Progenitor cell of endocrine pancreas (in vitro differentiated cells): ENCODE measurements around the gene SCIN. TPM values are rescaled to one million over a fixed set of nuclear protein-coding genes. Genes with fewer than 3 reads are reported as not detected.
"Not testable (repeated sequence)": the region's sequence is repeated elsewhere in the genome, so short reads cannot be mapped to it uniquely, and the experiment has no call there.

Source experiments
- DNase-seq: peaks from one replicate; pipeline ENCODE4 v3.0.0; 2021; ENCODE audit warnings: low spot score; ENCODE audit not compliant: unreplicated experiment
- H3K27ac Mint-ChIP-seq: 2 replicates; pipeline ENCODE4 v1.8.0; 2021; ENCODE audit warnings: mild to moderate bottlenecking, moderate library complexity, mixed read lengths
- H3K27me3 Mint-ChIP-seq: 2 replicates; pipeline ENCODE4 v1.8.0; 2021; ENCODE audit warnings: mixed read lengths
- H3K36me3 Mint-ChIP-seq: 2 replicates; pipeline ENCODE4 v1.8.0; 2022; ENCODE audit warnings: mixed read lengths; ENCODE audit not compliant: insufficient read depth
- H3K4me1 Mint-ChIP-seq: 2 replicates; pipeline ENCODE4 v1.8.0; 2021; ENCODE audit warnings: low read depth, mixed read lengths
- H3K4me3 Mint-ChIP-seq: 2 replicates; pipeline ENCODE4 v1.8.0; 2021; ENCODE audit warnings: low read depth, mild to moderate bottlenecking, moderate library complexity, mixed read lengths
- H3K9me3 Mint-ChIP-seq: 2 replicates; pipeline ENCODE4 v1.8.0; 2021; ENCODE audit warnings: low read depth, mixed read lengths
- CTCF ChIP-seq: fragments of 200-600 bp; sonication (generic); IDR thresholded peaks from one replicate; pipeline ENCODE4 v1.5.0; 2021; ENCODE audit warnings: antibody characterized with exemption, mild to moderate bottlenecking; ENCODE audit not compliant: unreplicated experiment
- total RNA-seq: library from RNA; stranded (reverse); gene quantifications from 2 replicates; pipeline ENCODE4 v1.2.1, GENCODE V29; 2021

Gene SCIN
- total RNA-seq, 1 donor from 2014 or later: 0.10 TPM

- peaks cover 14% of the 10 kb centered on the region for H3K4me1 Mint-ChIP-seq
- no peak for TF ChIP-seq CTCF
- no peaks in the 10 kb centered on the region for H3K9me3 Mint-ChIP-seq
- no peak overlapping the region for H3K27ac Mint-ChIP-seq
- DNase-seq: no peak
- H3K27me3 Mint-ChIP-seq: no peaks in the 10 kb centered on the region
- no peaks in the 10 kb centered on the region for H3K36me3 Mint-ChIP-seq
- no peak overlapping the region for H3K4me3 Mint-ChIP-seq
These were observed 118.9 kb downstream of the SCIN start for GRCh38 chr7:12689451-12689850.

- no peak overlapping the region for H3K27ac Mint-ChIP-seq
These were observed 119.7 kb downstream of the SCIN start for GRCh38 chr7:12690041-12690878.

GRCh38 chr7:12691388-12691787 is 120.9 kb downstream of the SCIN start:
- H3K27me3 Mint-ChIP-seq, H3K27ac Mint-ChIP-seq, H3K36me3 Mint-ChIP-seq, H3K9me3 Mint-ChIP-seq, DNase-seq, H3K4me3 Mint-ChIP-seq: not testable (repeated sequence)
- peaks cover 11% of the 10 kb centered on the region for H3K4me1 Mint-ChIP-seq

More at GRCh38 chr7:12690041-12690878, 119.7 kb downstream of the SCIN start:
- TF ChIP-seq CTCF: no peak
- no peaks in the 10 kb centered on the region for H3K27me3 Mint-ChIP-seq
- no peak for DNase-seq
- H3K9me3 Mint-ChIP-seq: no peaks in the 10 kb centered on the region
- no peak overlapping the region for H3K4me3 Mint-ChIP-seq
- no peaks in the 10 kb centered on the region for H3K36me3 Mint-ChIP-seq
- H3K4me1 Mint-ChIP-seq: peaks cover 14% of the 10 kb centered on the region

GRCh38 chr7:12692035-12692434 is 121.5 kb downstream of the SCIN start:
- Mint-ChIP-seq H3K36me3 (no peaks in the 10 kb centered on the region), H3K27me3 (no peaks in the 10 kb centered on the region), H3K4me1 (peaks cover 11% of the 10 kb centered on the region), H3K9me3 (no peaks in the 10 kb centered on the region), H3K27ac (no peak overlapping the region), H3K4me3 (no peak overlapping the region)
- no peak for DNase-seq
- TF ChIP-seq CTCF: no peak

GRCh38 chr7:12692479-12693259 is 122.1 kb downstream of the SCIN start:
- TF ChIP-seq CTCF: no peak
- H3K27me3 Mint-ChIP-seq: no peaks in the 10 kb centered on the region
- no peak for DNase-seq
- H3K9me3 Mint-ChIP-seq: no peaks in the 10 kb centered on the region
- peaks cover 9% of the 10 kb centered on the region for H3K4me1 Mint-ChIP-seq
- H3K36me3 Mint-ChIP-seq: no peaks in the 10 kb centered on the region
- no peak overlapping the region for H3K27ac Mint-ChIP-seq
- H3K4me3 Mint-ChIP-seq: no peak overlapping the region
